Hypothalamus (tissue), 51 donors: ENCODE data around the gene GRB7.
"Not testable (repeated sequence)": the region's sequence is repeated elsewhere in the genome, so short reads cannot be mapped to it uniquely, and the experiment has no call there.

Experiments
- DNase-seq, 51 donors: peaks; one replicate each; lab custom pipeline; 2025; lab: John Stamatoyannopoulos, UW

Gene GRB7

GRCh38 chr17:39709319-39709997, 28.3 kb upstream of the GRB7 start:
- no peak for DNase-seq

GRCh38 chr17:39709998-39710964, 27.5 kb upstream of the GRB7 start:
- no peak for DNase-seq

- DNase-seq: not testable (repeated sequence)
These were observed 26.7 kb upstream of the GRB7 start for GRCh38 chr17:39711071-39711470.

GRCh38 chr17:39711851-39712250, 25.9 kb upstream of the GRB7 start:
- no peak for DNase-seq

GRCh38 chr17:39714234-39714633, 23.5 kb upstream of the GRB7 start:
- no peak for DNase-seq

GRCh38 chr17:39715375-39716072, 22.2 kb upstream of the GRB7 start:
- no peak for DNase-seq

- no peak for DNase-seq
These were observed 21.5 kb upstream of the GRB7 start for GRCh38 chr17:39716073-39716818.

GRCh38 chr17:39716879-39717536, 20.7 kb upstream of the GRB7 start:
- no peak for DNase-seq

GRCh38 chr17:39717660-39718059, 20.1 kb upstream of the GRB7 start:
- DNase-seq: no peak

GRCh38 chr17:39719563-39720355, 18.0 kb upstream of the GRB7 start:
- DNase-seq: peak in 1 of 51 donors; percentile 3

- DNase-seq: no peak
These were observed 15.6 kb upstream of the GRB7 start for GRCh38 chr17:39722104-39722503.

- DNase-seq: no peak
These were observed 14.5 kb upstream of the GRB7 start for GRCh38 chr17:39722965-39723848.

- no peak for DNase-seq
These were observed 13.0 kb upstream of the GRB7 start for GRCh38 chr17:39724731-39725130.

GRCh38 chr17:39725923-39726322, 11.8 kb upstream of the GRB7 start:
- DNase-seq: not testable (repeated sequence)

- DNase-seq: no peak
These were observed 11.1 kb upstream of the GRB7 start for GRCh38 chr17:39726617-39727016.

GRCh38 chr17:39727556-39727955, 10.2 kb upstream of the GRB7 start:
- DNase-seq: no peak

GRCh38 chr17:39729280-39729851, 8.4 kb upstream of the GRB7 start:
- DNase-seq: no peak
